A673 (cell line): ENCODE measurements around the gene SAP30L.

Experiments used
- EZH2 ChIP-seq: fragments of 200-600 bp; sonication (generic); IDR thresholded peaks from 2 replicates; pipeline ENCODE4 v1.6.1; 2017; ENCODE audit warnings: borderline replicate concordance, low read depth, mild to moderate bottlenecking, mixed read lengths, antibody characterized with exemption, low read length; ENCODE audit not compliant: poor library complexity, severe bottlenecking
- TF ChIP-seq, protein P1 (sequence below): fragments of 300-800, 200-600 bp; sonication (generic); conservative IDR thresholded peaks from 2 replicates; pipeline ENCODE4 v1.5.1; 2017; ENCODE audit warnings: low read depth, mild to moderate bottlenecking, antibody characterized with exemption, low read length, moderate library complexity, mixed read lengths

DNA sequence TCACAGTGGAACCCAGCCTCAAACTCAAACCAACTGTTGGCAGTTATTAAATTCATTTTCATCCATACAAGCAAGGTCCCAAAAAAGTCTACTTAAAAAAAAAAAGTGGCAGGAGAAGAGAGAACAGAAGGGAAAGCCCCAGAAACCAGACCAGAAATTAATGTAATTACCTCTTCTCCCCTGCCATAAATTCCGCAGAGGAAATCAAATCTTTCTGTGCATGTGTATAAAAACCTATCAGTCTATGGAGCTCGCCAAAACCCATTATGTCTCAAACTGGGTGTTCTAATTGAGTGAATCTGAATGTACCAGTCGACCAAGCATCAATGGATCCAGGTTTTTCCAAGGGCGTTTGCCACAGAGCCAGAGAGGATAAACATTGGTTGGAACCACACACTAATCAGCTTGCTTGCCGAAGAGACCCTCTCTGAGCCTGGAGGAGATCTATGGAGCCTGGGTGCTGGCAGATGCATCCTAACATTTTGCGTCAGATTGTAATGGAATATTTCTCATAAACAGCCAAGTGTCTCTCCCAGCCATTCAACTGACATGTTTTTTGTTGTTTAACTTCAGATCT is 40.1 kb downstream of the SAP30L start:
- TF ChIP-seq, protein P1, sequence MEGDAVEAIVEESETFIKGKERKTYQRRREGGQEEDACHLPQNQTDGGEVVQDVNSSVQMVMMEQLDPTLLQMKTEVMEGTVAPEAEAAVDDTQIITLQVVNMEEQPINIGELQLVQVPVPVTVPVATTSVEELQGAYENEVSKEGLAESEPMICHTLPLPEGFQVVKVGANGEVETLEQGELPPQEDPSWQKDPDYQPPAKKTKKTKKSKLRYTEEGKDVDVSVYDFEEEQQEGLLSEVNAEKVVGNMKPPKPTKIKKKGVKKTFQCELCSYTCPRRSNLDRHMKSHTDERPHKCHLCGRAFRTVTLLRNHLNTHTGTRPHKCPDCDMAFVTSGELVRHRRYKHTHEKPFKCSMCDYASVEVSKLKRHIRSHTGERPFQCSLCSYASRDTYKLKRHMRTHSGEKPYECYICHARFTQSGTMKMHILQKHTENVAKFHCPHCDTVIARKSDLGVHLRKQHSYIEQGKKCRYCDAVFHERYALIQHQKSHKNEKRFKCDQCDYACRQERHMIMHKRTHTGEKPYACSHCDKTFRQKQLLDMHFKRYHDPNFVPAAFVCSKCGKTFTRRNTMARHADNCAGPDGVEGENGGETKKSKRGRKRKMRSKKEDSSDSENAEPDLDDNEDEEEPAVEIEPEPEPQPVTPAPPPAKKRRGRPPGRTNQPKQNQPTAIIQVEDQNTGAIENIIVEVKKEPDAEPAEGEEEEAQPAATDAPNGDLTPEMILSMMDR, result no peak
- TF ChIP-seq EZH2, result peak; percentile 18
